Body of pancreas (tissue), 4 donors: ENCODE data around the gene MEGF9. TPM values are rescaled to one million over a fixed set of nuclear protein-coding genes. Genes with fewer than 3 reads are reported as not detected.

ENCODE experiments used
- ATAC-seq: fragments of 150-250 bp; one replicate; pipeline ENCODE4 v1.9.1; 2016
- DNase-seq, 4 donors: peaks; one replicate each; pipeline ENCODE4 v3.0.0-alpha.2; 2019
- H3K27ac ChIP-seq, 4 donors: fragments of 200-600 bp; sonication (generic); 1 replicate in 3 of 4; 2 replicates in 1 of 4; pipeline versions ENCODE4 v1.5.1 to v1.6.1; 2016 to 2019; ENCODE audit warnings: mild to moderate bottlenecking in 1 of 4, mixed read lengths in 1 of 4, moderate library complexity in 1 of 4
- H3K27me3 ChIP-seq, 2 donors: fragments of 200-600 bp; sonication (generic); one replicate each; pipeline ENCODE4 v1.6.0; 2016; ENCODE audit warnings: mild to moderate bottlenecking in 1 of 2
- H3K36me3 ChIP-seq, 2 donors: fragments of 200-600 bp; sonication (generic); replicated peaks in 1 of 2; 2 replicates each; pipeline ENCODE4 v1.5.1; 2016; ENCODE audit warnings: low read depth in 2 of 2; ENCODE audit not compliant: insufficient read depth in 1 of 2
- H3K4me1 ChIP-seq: fragments of 200-600 bp; sonication (generic); one replicate; pipeline ENCODE4 v1.6.0; 2016
- H3K4me3 ChIP-seq, 2 donors: fragments of 200-600 bp; sonication (generic); 1 replicate in 1 of 2; 2 replicates in 1 of 2; pipeline ENCODE4 v1.5.1; 2016 to 2019
- H3K9me3 ChIP-seq, 3 donors: fragments of 200-600 bp; sonication (generic); 1 replicate in 2 of 3; 2 replicates in 1 of 3; pipeline ENCODE4 v1.5.1; 2016
- POLR2A ChIP-seq, 3 donors: fragments of 450-650 bp; IDR thresholded peaks; one replicate each; pipeline ENCODE4 v1.6.1; 2016; ENCODE audit warnings: antibody characterized with exemption in 3 of 3, mild to moderate bottlenecking in 2 of 3
- WGBS, 2 donors: methylation state at CpG; one replicate each; pipeline ENCODE4 v1.1.5; 2017; 5-methylcytosine and 5-hydroxymethylcytosine counted together
- intact Hi-C: fragments of 100-400 bp; cut with DNase I; formaldehyde crosslinking; loops from one replicate; pipeline ENCODE4 v1.15.1; 2023
- total RNA-seq, 2 donors: library from RNA; depleted of rRNA; stranded (reverse); fragments of >200 nt; gene quantifications; one replicate each; pipeline ENCODE4 v1.1.0, GENCODE V29; 2016
- TF ChIP-seq, protein P1 (sequence below), 7 experiments: fragments of 450-650 bp in 4 of 7; fragments of 200-600 bp in 3 of 7; sonication (generic) in 3 of 7; IDR thresholded peaks; one replicate each; pipeline ENCODE4 v1.5.1; 2016 to 2019; ENCODE audit warnings: antibody characterized with exemption in 7 of 7

MEGF9 gene
- total RNA-seq, 2 donors from 2014 or later = 9.6 to 9.9 TPM

DNA sequence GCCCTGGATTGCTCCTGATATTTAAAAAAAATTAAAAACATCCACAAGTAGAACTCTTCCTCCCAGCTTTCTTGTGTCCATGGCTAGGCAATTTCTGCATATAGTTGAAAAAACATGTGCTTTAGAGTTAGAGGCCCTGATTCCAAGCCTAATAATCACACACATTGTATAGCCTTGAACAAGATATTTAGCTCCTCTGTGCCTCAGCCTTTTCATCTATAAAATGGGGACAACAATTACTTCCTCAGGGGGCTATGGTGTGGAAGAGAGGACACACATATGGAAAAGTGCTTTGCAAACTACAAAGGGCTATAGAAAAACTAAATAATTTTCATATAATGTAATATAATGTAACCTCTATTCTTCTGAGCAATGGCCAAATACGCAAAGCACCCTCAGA is 111.3 kb downstream of the MEGF9 start:
- DNase-seq = no peak

DNA sequence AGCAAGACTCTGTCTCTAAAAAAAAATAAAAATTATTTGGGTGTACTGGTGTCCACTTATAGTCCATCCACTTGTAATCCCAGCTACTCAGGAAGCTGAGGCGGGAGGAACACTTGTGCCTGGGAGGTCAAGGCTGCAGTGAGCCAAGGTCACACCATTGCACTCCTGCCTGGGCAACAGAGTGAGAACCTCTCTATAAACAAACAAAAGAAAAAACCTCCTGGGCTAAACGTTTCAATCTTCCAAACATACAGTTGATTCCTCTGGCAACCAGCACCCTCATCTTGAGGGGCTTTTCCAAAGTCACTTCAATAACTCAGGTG is 120.4 kb downstream of the MEGF9 start:
- Histone ChIP-seq H3K27me3 (no peaks in the 10 kb centered on the region), H3K9me3 (no peaks in the 10 kb centered on the region), H3K36me3 (no peaks in the 10 kb centered on the region), H3K4me3 (no peak overlapping the region), H3K4me1 (no peaks in the 10 kb centered on the region), H3K27ac (no peak overlapping the region)
- TF ChIP-seq, protein P1, sequence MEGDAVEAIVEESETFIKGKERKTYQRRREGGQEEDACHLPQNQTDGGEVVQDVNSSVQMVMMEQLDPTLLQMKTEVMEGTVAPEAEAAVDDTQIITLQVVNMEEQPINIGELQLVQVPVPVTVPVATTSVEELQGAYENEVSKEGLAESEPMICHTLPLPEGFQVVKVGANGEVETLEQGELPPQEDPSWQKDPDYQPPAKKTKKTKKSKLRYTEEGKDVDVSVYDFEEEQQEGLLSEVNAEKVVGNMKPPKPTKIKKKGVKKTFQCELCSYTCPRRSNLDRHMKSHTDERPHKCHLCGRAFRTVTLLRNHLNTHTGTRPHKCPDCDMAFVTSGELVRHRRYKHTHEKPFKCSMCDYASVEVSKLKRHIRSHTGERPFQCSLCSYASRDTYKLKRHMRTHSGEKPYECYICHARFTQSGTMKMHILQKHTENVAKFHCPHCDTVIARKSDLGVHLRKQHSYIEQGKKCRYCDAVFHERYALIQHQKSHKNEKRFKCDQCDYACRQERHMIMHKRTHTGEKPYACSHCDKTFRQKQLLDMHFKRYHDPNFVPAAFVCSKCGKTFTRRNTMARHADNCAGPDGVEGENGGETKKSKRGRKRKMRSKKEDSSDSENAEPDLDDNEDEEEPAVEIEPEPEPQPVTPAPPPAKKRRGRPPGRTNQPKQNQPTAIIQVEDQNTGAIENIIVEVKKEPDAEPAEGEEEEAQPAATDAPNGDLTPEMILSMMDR (IDR thresholded peaks at IDR 0.05) = no peak
- no peak for TF ChIP-seq POLR2A (IDR thresholded peaks at IDR 0.05)
- ATAC-seq = no peak
- intact Hi-C loops = no loop called here
- no peak for DNase-seq
- 25 to 29% methylated on average over 2 of the region's 2 CpGs for WGBS, 2 donors

More for the DNA sequence above, 111.3 kb downstream of the MEGF9 start:
- ATAC-seq = no peak
- intact Hi-C loops = no loop called here
- Histone ChIP-seq H3K9me3 (no peaks in the 10 kb centered on the region), H3K4me3 (no peak overlapping the region), H3K36me3 (peaks cover 0 to 4% of the 10 kb centered on the region in 2 donors), H3K27ac (no peak overlapping the region), H3K4me1 (no peaks in the 10 kb centered on the region), H3K27me3 (no peaks in the 10 kb centered on the region)
- WGBS, 2 donors = 95 to 96% methylated on average over 1 of the region's 1 CpG
- TF ChIP-seq POLR2A (IDR thresholded peaks at IDR 0.05) = no peak
- TF ChIP-seq, protein P1 (IDR thresholded peaks at IDR 0.05) = no peak

DNA sequence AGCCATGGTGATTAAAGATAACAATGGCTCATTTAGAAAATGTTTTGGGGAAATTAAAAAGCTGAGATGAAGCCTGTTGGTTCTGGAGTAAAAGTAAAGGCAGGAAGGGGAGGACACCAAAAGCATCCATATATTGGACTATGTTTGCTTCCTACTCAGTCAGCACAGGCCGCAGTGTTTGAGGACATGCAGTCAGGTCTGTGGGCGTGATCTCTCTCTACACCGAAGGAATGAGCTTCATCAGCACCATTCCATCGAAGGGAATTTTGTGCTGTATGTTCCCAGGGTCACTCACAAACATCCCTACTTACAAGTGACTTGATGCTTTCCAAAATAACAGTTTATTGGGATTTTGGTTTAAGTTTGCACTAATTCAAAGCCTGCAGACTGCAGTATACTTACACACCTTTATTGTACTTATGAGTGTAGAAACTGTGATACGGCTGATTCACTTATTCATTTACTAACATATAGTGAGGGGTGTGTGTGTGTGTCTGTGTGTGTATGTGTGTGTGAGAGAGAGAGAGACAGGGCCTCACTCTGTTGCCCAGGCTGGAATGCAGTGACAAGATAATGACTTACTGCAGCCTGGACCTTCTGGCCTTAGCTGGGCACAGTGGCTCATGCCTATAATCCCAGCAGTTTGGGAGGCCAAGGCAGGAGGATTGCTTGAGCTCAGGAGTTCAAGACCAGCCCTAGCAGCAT is 120.9 kb downstream of the MEGF9 start:
- no peaks in the 10 kb centered on the region for H3K27me3 ChIP-seq
- no peak for ATAC-seq
- no peak overlapping the region for H3K27ac ChIP-seq
- WGBS, 2 donors = 79 to 80% methylated on average over 5 of the region's 5 CpGs
- H3K9me3 ChIP-seq = no peaks in the 10 kb centered on the region
- TF ChIP-seq, protein P1 (IDR thresholded peaks at IDR 0.05) = no peak
- no peak for TF ChIP-seq POLR2A (IDR thresholded peaks at IDR 0.05)
- H3K4me1 ChIP-seq = no peaks in the 10 kb centered on the region
- no peak for DNase-seq
- H3K36me3 ChIP-seq = no peaks in the 10 kb centered on the region
- H3K4me3 ChIP-seq = no peak overlapping the region
- intact Hi-C loops = no loop called here

DNA sequence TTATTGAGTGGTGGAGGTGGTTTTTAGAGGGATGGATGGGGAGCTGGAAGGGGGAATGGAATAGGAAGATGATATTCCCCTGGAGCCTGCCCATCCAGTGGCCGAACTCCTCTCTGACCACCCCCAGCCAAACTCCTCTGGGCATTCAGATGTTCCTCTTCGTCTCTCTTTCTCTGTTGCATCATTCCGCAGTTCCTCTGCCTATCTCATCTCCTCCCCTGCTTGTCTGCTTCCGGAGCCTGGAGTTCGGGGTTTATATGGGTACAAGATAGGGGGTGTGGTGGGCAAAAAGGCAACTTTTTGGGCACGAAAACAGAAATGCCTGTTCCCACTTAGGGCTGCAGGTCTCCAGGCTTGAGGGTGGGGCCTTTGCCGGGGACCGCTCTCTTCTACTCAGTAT is 122.1 kb downstream of the MEGF9 start:
- no peak for ATAC-seq
- no peaks in the 10 kb centered on the region for H3K9me3 ChIP-seq
- H3K36me3 ChIP-seq = no peaks in the 10 kb centered on the region
- H3K4me3 ChIP-seq = no peak overlapping the region
- no peaks in the 10 kb centered on the region for H3K4me1 ChIP-seq
- no peak overlapping the region for H3K27ac ChIP-seq
- intact Hi-C loops = no loop called here
- H3K27me3 ChIP-seq = no peaks in the 10 kb centered on the region
- DNase-seq = no peak
- no peak for TF ChIP-seq POLR2A (IDR thresholded peaks at IDR 0.05)
- TF ChIP-seq, protein P1 (IDR thresholded peaks at IDR 0.05) = no peak
- 83 to 92% methylated on average over 8 of the region's 8 CpGs for WGBS, 2 donors

DNA sequence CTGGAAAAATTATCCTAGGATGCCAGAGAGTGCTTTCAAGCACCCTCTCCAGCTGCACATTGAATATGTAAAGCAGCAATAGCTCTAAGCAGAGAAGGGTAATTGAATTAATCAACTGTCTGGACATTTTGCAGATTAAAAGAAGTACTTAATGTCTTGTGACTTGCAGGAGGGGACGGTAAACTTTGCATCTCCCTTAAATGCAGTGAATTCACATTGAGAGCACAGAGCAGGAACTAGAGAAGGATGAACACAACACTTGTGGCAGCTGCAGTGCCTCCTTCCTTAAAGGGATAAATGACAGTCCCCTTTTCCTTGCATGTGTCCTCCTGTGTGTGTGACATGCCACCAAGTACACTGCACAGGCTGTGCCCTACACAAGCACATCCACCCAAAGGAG is 126.9 kb downstream of the MEGF9 start:
- intact Hi-C loops = no loop called here
- no peaks in the 10 kb centered on the region for H3K36me3 ChIP-seq

More for the DNA sequence above, 126.9 kb downstream of the MEGF9 start:
- ATAC-seq (no peak), DNase-seq (no peak)
- H3K9me3 ChIP-seq = no peaks in the 10 kb centered on the region
- WGBS, 2 donors = 40 to 48% methylated on average over 1 of the region's 1 CpG
- H3K4me1 ChIP-seq = peaks cover 7% of the 10 kb centered on the region
- no peak overlapping the region for H3K4me3 ChIP-seq
- TF ChIP-seq POLR2A (IDR thresholded peaks at IDR 0.05) = no peak
- TF ChIP-seq, protein P1 (IDR thresholded peaks at IDR 0.05) = no peak
- H3K27me3 ChIP-seq = no peaks in the 10 kb centered on the region
- H3K27ac ChIP-seq = no peak overlapping the region
